ENCODE data around the gene TCFL5. TPM values are rescaled to one million over a fixed set of nuclear protein-coding genes. Genes with fewer than 3 reads are reported as not detected.
A peak's percentile ranks its signal among the peaks of the same experiment; 100 is the strongest.

TCFL5 gene
- total RNA-seq, 4 donors from 2014 or later, result 15.3 to 26.6 (median 20.6) TPM

- no peak for TF ChIP-seq POLR2A (IDR thresholded peaks at IDR 0.05)
- TF ChIP-seq, protein P1, sequence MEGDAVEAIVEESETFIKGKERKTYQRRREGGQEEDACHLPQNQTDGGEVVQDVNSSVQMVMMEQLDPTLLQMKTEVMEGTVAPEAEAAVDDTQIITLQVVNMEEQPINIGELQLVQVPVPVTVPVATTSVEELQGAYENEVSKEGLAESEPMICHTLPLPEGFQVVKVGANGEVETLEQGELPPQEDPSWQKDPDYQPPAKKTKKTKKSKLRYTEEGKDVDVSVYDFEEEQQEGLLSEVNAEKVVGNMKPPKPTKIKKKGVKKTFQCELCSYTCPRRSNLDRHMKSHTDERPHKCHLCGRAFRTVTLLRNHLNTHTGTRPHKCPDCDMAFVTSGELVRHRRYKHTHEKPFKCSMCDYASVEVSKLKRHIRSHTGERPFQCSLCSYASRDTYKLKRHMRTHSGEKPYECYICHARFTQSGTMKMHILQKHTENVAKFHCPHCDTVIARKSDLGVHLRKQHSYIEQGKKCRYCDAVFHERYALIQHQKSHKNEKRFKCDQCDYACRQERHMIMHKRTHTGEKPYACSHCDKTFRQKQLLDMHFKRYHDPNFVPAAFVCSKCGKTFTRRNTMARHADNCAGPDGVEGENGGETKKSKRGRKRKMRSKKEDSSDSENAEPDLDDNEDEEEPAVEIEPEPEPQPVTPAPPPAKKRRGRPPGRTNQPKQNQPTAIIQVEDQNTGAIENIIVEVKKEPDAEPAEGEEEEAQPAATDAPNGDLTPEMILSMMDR (IDR thresholded peaks at IDR 0.05), result no peak
- Histone ChIP-seq H3K4me1 (no peaks in the 10 kb centered on the region), H3K27ac (no peak overlapping the region), H3K9me3 (no peaks in the 10 kb centered on the region), H3K4me3 (replicated peaks in 1 of 3) (no peak overlapping the region), H3K27me3 (no peaks in the 10 kb centered on the region), H3K36me3 (peaks cover 0 to 3% of the 10 kb centered on the region in 2 donors)
- no peak for DNase-seq
- WGBS, 2 donors, result 86 to 87% methylated on average over 41 to 45 of the region's 45 CpGs
- intact Hi-C loops (cut with DNase I), result no loop called here
Measured at GRCh38 chr20:62840244-62841197, 21.1 kb downstream of the TCFL5 start.

DNA sequence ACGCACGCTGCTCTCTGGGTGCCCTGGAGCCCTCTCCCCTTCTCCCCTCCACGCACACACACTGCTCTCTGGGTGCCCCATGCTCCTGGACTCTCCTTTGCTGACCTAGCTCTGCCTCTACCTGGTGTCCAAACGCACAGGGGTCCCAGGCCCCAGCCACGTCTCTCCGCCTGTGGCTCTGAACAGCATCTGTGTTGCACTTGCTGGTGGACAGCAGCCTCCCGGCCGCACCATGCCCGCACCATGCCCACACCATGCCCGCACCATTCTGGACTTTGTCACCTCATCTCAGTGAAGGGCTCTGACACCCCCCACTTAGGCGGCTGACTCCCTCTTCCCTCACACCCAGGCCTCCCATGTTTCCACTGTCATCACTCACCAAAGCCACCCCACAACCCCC, 21.8 kb downstream of the TCFL5 start:
- Histone ChIP-seq H3K9me3 (no peaks in the 10 kb centered on the region), H3K36me3 (peaks cover 0 to 3% of the 10 kb centered on the region in 2 donors), H3K4me3 (replicated peaks in 1 of 3) (no peak overlapping the region), H3K27ac (no peak overlapping the region), H3K27me3 (no peaks in the 10 kb centered on the region), H3K4me1 (no peaks in the 10 kb centered on the region)
- no peak for DNase-seq
- no peak for TF ChIP-seq POLR2A (IDR thresholded peaks at IDR 0.05)
- TF ChIP-seq, protein P1 (IDR thresholded peaks at IDR 0.05), result no peak
- WGBS, 2 donors, result 94 to 97% methylated on average over 11 of the region's 11 CpGs
- intact Hi-C loops (cut with DNase I), result no loop called here

DNA sequence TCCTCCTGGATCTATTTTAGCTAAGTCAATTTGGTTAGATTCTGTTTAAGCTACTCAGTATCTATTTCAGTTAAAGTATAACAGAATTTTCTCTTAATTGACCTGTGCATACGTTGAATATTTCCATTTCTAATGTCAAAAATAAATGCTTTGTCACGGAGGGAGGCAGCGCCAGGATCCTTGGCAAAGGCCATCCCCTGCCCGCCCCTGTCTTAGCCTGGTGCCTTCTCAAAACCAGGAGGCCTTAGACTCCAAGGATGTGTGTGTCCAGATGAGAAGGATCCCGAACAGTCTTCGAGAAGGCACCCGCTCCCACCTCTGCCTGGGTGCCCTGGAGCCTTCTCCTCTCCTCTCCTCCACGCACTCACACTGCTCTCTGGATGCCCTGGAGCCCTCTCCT, 22.4 kb downstream of the TCFL5 start:
- DNase-seq, result no peak
- H3K9me3 ChIP-seq, result no peaks in the 10 kb centered on the region
- H3K36me3 ChIP-seq, result peaks cover 0 to 3% of the 10 kb centered on the region in 2 donors
- WGBS, 2 donors, result 85 to 88% methylated on average over 8 of the region's 8 CpGs
- intact Hi-C loops (cut with DNase I), result no loop called here
- H3K4me3 ChIP-seq (replicated peaks in 1 of 3), result no peak overlapping the region
- no peaks in the 10 kb centered on the region for H3K27me3 ChIP-seq
- TF ChIP-seq POLR2A (IDR thresholded peaks at IDR 0.05), result no peak
- TF ChIP-seq, protein P1 (IDR thresholded peaks at IDR 0.05), result no peak
- no peak overlapping the region for H3K27ac ChIP-seq
- no peaks in the 10 kb centered on the region for H3K4me1 ChIP-seq

DNA sequence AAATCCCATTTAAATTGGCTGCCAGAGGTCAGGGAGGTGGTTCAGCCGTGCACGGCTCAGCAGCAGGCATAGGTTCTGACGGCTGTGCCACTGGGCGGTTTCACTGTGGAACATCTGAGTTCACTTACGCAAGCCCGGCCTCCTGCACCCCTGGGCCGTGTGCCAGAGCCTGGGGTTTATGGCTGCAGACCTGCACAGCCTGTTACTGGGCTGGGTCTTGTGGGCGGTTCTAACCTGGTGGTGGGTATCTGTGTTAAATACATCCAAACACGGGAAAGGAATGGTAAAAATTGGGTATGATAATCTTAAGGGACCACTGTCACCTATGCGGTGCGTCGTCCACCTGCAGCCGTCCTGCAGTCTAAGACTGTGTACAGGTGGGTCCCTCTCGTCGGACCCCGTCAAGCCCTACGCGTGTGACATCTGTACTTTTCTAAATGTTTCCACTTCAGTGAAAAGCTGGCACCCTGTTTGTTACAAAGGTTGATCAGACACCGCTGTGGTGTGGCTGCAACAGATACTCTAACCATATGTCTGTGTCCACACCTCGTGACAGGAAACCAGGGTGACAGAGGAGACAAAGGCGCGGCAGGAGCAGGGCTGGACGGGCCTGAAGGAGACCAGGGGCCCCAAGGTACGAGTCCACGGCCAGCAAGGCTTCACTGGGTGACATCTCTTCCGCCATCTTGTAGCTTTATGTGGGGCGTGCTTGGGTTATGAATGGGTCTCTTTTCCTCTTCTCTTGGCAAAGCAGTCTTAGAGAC, 23.3 kb downstream of the TCFL5 start:
- Histone ChIP-seq H3K9me3 (no peaks in the 10 kb centered on the region), H3K4me3 (replicated peaks in 1 of 3) (no peak overlapping the region), H3K27me3 (no peaks in the 10 kb centered on the region), H3K27ac (no peak overlapping the region), H3K36me3 (peaks cover 0 to 3% of the 10 kb centered on the region in 2 donors), H3K4me1 (peaks cover under 1 to 3% of the 10 kb centered on the region in 2 donors)
- TF ChIP-seq, protein P1 (IDR thresholded peaks at IDR 0.05), result no peak
- TF ChIP-seq POLR2A (IDR thresholded peaks at IDR 0.05), result no peak
- intact Hi-C loops (cut with DNase I), result no loop called here
- DNase-seq, result peak in 1 of 2 donors; percentile 48
- 83 to 86% methylated on average over 27 of the region's 27 CpGs for WGBS, 2 donors
